ENCODE data around the gene MEOX1. TPM values are rescaled to one million over a fixed set of nuclear protein-coding genes. Genes with fewer than 3 reads are reported as not detected.

Gene MEOX1
- total RNA-seq, 1 donor from 2014 or later, result 9.0 TPM

DNA sequence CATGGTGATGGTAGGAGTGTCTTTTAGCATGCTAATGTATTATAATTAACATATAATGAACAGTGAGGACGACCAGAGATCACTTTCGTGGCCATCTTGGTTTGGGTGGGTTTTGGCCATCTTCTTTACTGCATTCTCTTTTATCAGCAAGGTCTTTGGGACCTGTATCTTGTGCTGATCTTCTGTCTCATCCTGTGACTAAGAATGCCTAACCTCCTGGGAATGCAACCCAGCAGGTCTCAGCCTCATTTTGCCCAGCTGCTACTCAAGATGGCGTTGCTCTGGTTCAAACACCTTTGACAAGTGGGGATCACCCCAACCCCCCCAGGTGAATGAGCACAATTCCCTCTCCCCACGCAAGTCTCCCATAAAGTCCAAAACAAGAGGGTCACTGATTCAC, 66.3 kb downstream of the MEOX1 start:
- intact Hi-C loops (cut with micrococcal nuclease), result no loop called here

DNA sequence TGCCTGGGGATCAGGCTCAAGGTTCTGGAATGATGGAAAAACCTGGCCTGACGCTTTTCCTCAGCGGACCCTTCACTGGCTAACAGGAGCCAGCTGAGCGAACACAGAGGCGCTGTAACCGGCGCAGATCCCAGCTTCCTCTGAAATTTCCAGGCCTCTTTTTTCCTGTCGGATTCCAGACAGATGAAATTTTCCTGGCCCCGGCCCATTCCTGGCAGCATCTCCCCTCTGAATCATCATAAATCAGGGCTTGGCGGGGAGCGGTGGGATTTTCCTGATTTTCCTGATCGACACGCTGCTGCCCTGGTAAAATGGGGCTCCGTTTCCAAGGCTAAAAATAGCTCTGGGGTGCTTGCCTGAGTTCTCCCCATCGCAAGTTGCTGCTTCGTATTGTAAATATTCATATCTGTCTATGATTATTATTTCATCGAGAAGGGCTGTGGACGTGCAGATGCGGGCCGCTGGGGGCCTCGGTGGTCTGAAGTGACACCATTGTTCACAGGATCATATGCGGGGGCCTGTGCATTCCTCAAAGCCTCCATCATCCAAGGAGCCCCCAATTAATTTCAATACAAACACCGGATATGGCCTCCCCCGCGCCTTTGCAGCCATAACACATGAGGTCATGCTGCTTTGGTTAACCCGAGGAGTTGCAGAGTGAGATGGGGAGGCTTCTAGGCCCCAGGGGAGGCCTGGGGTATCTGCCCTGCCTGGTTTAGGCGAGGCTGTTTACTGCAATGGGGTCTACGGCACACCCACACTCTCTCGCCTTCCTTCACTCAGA, 69.8 kb downstream of the MEOX1 start:
- intact Hi-C loops (cut with micrococcal nuclease), result no loop called here

DNA sequence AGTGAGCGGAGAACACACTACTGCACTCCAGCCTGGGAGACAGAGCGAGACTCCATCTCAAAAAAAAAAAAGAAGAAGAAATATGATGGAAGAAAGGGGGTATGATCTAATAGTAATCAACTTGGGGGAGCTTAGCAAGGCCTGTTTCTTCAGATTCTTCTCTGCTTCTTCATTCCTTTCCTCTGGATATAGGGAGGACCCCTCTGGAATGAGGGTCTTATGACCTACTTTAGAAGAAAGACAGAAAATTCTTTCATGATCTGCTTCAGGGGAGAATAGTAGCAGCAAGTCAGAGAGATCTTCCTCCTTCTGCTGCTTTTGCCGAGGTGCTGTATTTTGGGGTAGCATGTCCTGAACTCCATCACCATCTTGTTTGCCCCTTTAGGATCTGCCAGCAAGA, 70.7 kb downstream of the MEOX1 start:
- intact Hi-C loops (cut with micrococcal nuclease), result no loop called here

Other genes starting within 250 kb of the MEOX1 start
- gene DHX8, start 177.9 kb downstream of the MEOX1 start, total RNA-seq, result 64.7 and 65.7 TPM in 2 replicates
- 1.2 and 1.3 TPM in 2 replicates for gene ETV4, start 115.6 kb downstream of the MEOX1 start, total RNA-seq
- gene SOST, start 96.9 kb upstream of the MEOX1 start, total RNA-seq, result not detected in 2 replicates
- gene DUSP3, start 117.1 kb upstream of the MEOX1 start, total RNA-seq, result 3.8 and 5.7 TPM in 2 replicates
- gene CFAP97D1, start 118.5 kb upstream of the MEOX1 start, total RNA-seq, result not detected in 2 replicates
- not detected in 2 replicates for gene MPP3, start 171.2 kb upstream of the MEOX1 start, total RNA-seq
- not detected in 2 replicates for gene CD300LG, start 185.3 kb upstream of the MEOX1 start, total RNA-seq
- gene MPP2, start 245.6 kb upstream of the MEOX1 start, total RNA-seq, result 0.64 and 0.86 TPM in 2 replicates

Measured in T-helper 2 cell treated with Interferon-gamma antibody and Interleukin-4, amounts not matched to agents 100 ng/mL and 5 ng/mL, for 36 hours (primary cell).